IPS-15b (cell line): ENCODE measurements around the gene CUL1.

Source experiments
- H3K27me3 ChIP-seq: one replicate; pipeline ENCODE4 v1.6.1; 2013; ENCODE audit warnings: low read length; ENCODE audit not compliant: control insufficient read depth, insufficient read depth
- H3K36me3 ChIP-seq: one replicate; pipeline ENCODE4 v1.6.1; 2013; ENCODE audit warnings: low read length; ENCODE audit not compliant: control insufficient read depth, insufficient read depth
- H3K4me1 ChIP-seq: one replicate; pipeline ENCODE4 v1.6.1; 2013; ENCODE audit warnings: mild to moderate bottlenecking, low read length; ENCODE audit not compliant: control insufficient read depth, insufficient read depth
- H3K4me3 ChIP-seq: one replicate; pipeline ENCODE4 v1.5.1; 2013; ENCODE audit warnings: low read depth, low read length
- H3K9ac ChIP-seq: one replicate; pipeline ENCODE4 v1.6.1; 2013; ENCODE audit warnings: low read depth, mild to moderate bottlenecking, low read length
- H3K9me3 ChIP-seq: one replicate; pipeline ENCODE4 v1.6.1; 2013; ENCODE audit warnings: mild to moderate bottlenecking, low read length; ENCODE audit not compliant: control insufficient read depth, insufficient read depth

CUL1 gene

GRCh38 chr7:148674689-148675088 is 24.0 kb upstream of the CUL1 start:
- Histone ChIP-seq H3K4me1 (no peaks in the 10 kb centered on the region), H3K4me3 (no peak overlapping the region), H3K27me3 (no peaks in the 10 kb centered on the region), H3K9ac (no peak overlapping the region), H3K9me3 (peaks cover 11% of the 10 kb centered on the region), H3K36me3 (no peaks in the 10 kb centered on the region)

- no peaks in the 10 kb centered on the region for H3K36me3 ChIP-seq
- no peaks in the 10 kb centered on the region for H3K27me3 ChIP-seq
- peaks cover 11% of the 10 kb centered on the region for H3K9me3 ChIP-seq
- H3K4me1 ChIP-seq: no peaks in the 10 kb centered on the region
- no peak overlapping the region for H3K9ac ChIP-seq
- H3K4me3 ChIP-seq: no peak overlapping the region
Observed at GRCh38 chr7:148676291-148676690, 22.4 kb upstream of the CUL1 start.

GRCh38 chr7:148681821-148682220 is 16.9 kb upstream of the CUL1 start:
- H3K4me1 ChIP-seq: no peaks in the 10 kb centered on the region
- no peak overlapping the region for H3K9ac ChIP-seq
- no peaks in the 10 kb centered on the region for H3K36me3 ChIP-seq
- H3K27me3 ChIP-seq: no peaks in the 10 kb centered on the region
- H3K4me3 ChIP-seq: no peak overlapping the region
- H3K9me3 ChIP-seq: no peaks in the 10 kb centered on the region

GRCh38 chr7:148684289-148684830 is 14.3 kb upstream of the CUL1 start:
- Histone ChIP-seq H3K36me3 (no peaks in the 10 kb centered on the region), H3K27me3 (no peaks in the 10 kb centered on the region), H3K9me3 (no peaks in the 10 kb centered on the region), H3K4me3 (no peak overlapping the region), H3K4me1 (no peaks in the 10 kb centered on the region), H3K9ac (no peak overlapping the region)

GRCh38 chr7:148686312-148686937 is 12.3 kb upstream of the CUL1 start:
- Histone ChIP-seq H3K36me3 (no peaks in the 10 kb centered on the region), H3K27me3 (no peaks in the 10 kb centered on the region), H3K9ac (no peak overlapping the region), H3K9me3 (no peaks in the 10 kb centered on the region), H3K4me1 (no peaks in the 10 kb centered on the region), H3K4me3 (no peak overlapping the region)

- no peaks in the 10 kb centered on the region for H3K27me3 ChIP-seq
Observed at GRCh38 chr7:148687555-148687954, 11.1 kb upstream of the CUL1 start.

GRCh38 chr7:148688526-148688925 is 10.2 kb upstream of the CUL1 start:
- no peaks in the 10 kb centered on the region for H3K36me3 ChIP-seq
- no peaks in the 10 kb centered on the region for H3K9me3 ChIP-seq
- H3K27me3 ChIP-seq: no peaks in the 10 kb centered on the region
- H3K9ac ChIP-seq: no peak overlapping the region
- H3K4me3 ChIP-seq: no peak overlapping the region
- H3K4me1 ChIP-seq: no peaks in the 10 kb centered on the region

More at GRCh38 chr7:148687555-148687954, 11.1 kb upstream of the CUL1 start:
- Histone ChIP-seq H3K36me3 (no peaks in the 10 kb centered on the region), H3K4me3 (no peak overlapping the region), H3K9me3 (no peaks in the 10 kb centered on the region), H3K9ac (no peak overlapping the region), H3K4me1 (no peaks in the 10 kb centered on the region)

- H3K36me3 ChIP-seq: no peaks in the 10 kb centered on the region
- no peak overlapping the region for H3K4me3 ChIP-seq
Observed at GRCh38 chr7:148693651-148694050, 5.1 kb upstream of the CUL1 start.

GRCh38 chr7:148694631-148695030 is 4.1 kb upstream of the CUL1 start:
- Histone ChIP-seq H3K9ac (no peak overlapping the region), H3K4me1 (peaks cover 8% of the 10 kb centered on the region), H3K9me3 (no peaks in the 10 kb centered on the region), H3K36me3 (no peaks in the 10 kb centered on the region), H3K4me3 (no peak overlapping the region), H3K27me3 (no peaks in the 10 kb centered on the region)

More at GRCh38 chr7:148693651-148694050, 5.1 kb upstream of the CUL1 start:
- Histone ChIP-seq H3K27me3 (no peaks in the 10 kb centered on the region), H3K9me3 (no peaks in the 10 kb centered on the region), H3K9ac (no peak overlapping the region), H3K4me1 (peaks cover 8% of the 10 kb centered on the region)

GRCh38 chr7:148695953-148696352 is 2.8 kb upstream of the CUL1 start:
- no peaks in the 10 kb centered on the region for H3K36me3 ChIP-seq
- no peaks in the 10 kb centered on the region for H3K27me3 ChIP-seq
- no peak overlapping the region for H3K9ac ChIP-seq
- H3K4me1 ChIP-seq: peaks cover 8% of the 10 kb centered on the region
- H3K9me3 ChIP-seq: no peaks in the 10 kb centered on the region
- H3K4me3 ChIP-seq: no peak overlapping the region

- Histone ChIP-seq H3K36me3 (no peaks in the 10 kb centered on the region), H3K9me3 (no peaks in the 10 kb centered on the region), H3K4me1 (peaks cover 17% of the 10 kb centered on the region), H3K27me3 (no peaks in the 10 kb centered on the region), H3K4me3 (no peak overlapping the region), H3K9ac (no peak overlapping the region)
Observed at GRCh38 chr7:148696787-148697186, 1.9 kb upstream of the CUL1 start.

GRCh38 chr7:148697256-148698006 is 1.3 kb upstream of the CUL1 start:
- no peaks in the 10 kb centered on the region for H3K36me3 ChIP-seq
- H3K4me3 ChIP-seq: peak overlapping the region; percentile 62
- no peak overlapping the region for H3K9ac ChIP-seq
- peaks cover 19% of the 10 kb centered on the region for H3K4me1 ChIP-seq
- H3K9me3 ChIP-seq: no peaks in the 10 kb centered on the region
- no peaks in the 10 kb centered on the region for H3K27me3 ChIP-seq
